Raji (cell line): ENCODE data around the gene CTNS.
A peak's percentile ranks its signal among the peaks of the same experiment; 100 is the strongest.

Experiments
- POLR2A ChIP-seq: IDR thresholded peaks from 2 replicates; pipeline ENCODE4 v1.6.1; 2011; ENCODE audit warnings: low read depth, low read length, control low read depth; ENCODE audit not compliant: insufficient read depth

Gene CTNS

GRCh38 chr17:3681565-3681964 lies 45.0 kb downstream of the CTNS start:
- no peak for TF ChIP-seq POLR2A

GRCh38 chr17:3682033-3682432 lies 45.5 kb downstream of the CTNS start:
- TF ChIP-seq POLR2A, result no peak

DNA sequence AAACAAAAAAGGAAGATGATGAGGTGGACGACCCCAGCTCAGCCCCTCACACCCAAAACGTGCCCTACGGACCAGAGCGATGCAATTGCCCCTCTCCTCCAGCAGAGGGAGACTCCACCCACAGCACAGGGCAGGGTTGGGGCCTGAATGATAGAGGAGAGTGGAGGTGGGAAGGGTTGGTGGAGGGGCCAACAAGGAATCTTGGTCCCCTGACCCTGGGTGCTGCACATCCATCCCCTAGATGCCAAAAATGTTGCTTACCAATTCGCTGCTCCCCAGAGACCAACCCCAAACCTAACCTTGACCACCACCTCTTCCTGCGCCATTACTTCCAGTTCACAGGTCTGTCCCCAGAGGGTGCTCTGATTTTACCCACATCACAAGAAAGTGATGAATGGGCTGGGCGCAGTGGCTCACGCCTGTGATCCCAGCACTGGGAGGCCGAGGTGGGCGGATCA lies 46.5 kb downstream of the CTNS start:
- no peak for TF ChIP-seq POLR2A

- TF ChIP-seq POLR2A, result no peak
These were observed 48.6 kb downstream of the CTNS start for GRCh38 chr17:3685174-3685573.

GRCh38 chr17:3688027-3688553 lies 51.5 kb downstream of the CTNS start:
- no peak for TF ChIP-seq POLR2A

DNA sequence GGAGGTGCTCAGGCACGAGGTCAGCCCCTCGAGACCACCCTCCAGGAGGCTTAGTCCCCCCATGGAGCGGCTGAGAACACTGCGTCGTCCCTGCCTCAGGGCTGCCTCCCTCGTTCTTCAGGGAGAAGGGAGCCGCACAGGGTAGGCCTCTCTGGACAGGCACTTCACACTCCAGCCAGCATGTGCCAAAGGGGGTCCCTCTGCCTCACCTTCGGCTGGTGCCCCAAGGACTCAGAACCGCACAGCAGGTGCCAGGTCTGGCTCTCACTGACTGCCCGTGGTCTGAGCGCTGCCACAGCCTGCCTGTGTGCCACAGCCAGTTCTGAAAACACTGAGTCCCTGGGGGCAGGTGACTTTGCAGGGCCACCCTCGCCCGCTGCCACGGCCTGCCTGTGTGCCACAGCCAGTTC lies 52.3 kb downstream of the CTNS start:
- no peak for TF ChIP-seq POLR2A

- TF ChIP-seq POLR2A, result no peak
These were observed 52.9 kb downstream of the CTNS start for GRCh38 chr17:3689262-3690093.

DNA sequence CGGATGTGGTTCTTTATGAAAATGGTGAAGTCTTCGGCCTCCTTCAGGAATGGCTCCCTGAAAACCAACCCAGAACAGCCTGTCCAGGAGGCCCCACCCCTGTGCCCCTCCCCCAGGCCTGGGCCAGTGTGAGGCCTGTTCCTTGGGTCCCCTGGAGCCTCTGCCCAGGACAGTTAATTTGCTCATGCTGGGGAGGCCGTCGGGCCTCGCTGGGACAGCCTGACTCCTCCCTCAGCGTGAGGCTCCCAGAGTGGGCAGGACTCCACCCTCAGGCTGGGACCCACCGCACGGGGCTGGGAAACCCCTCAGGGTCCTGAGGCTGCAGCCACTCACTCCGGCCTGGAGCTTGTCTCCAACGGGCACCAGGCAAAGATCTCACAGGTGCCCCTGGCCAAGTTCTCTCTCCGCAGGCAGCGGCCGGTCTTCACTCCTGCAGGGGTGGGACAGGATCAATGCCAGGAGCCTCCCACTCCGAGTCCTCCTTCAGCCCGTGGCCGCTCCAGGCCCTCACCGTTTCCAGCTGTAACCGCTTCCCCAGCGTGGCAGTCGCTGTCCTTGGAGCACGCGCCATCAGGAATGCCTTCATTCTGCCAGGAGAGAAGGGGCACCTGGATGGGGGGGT lies 53.6 kb downstream of the CTNS start:
- no peak for TF ChIP-seq POLR2A

- no peak for TF ChIP-seq POLR2A
These were observed 55.1 kb downstream of the CTNS start for GRCh38 chr17:3691617-3692067.

- TF ChIP-seq POLR2A, result no peak
These were observed 55.8 kb downstream of the CTNS start for GRCh38 chr17:3692346-3692745.

- 0 out of 2 replicates have a peak, but pooled peaks have one; percentile 12 for TF ChIP-seq POLR2A
These were observed 56.6 kb downstream of the CTNS start for GRCh38 chr17:3693141-3693540.

DNA sequence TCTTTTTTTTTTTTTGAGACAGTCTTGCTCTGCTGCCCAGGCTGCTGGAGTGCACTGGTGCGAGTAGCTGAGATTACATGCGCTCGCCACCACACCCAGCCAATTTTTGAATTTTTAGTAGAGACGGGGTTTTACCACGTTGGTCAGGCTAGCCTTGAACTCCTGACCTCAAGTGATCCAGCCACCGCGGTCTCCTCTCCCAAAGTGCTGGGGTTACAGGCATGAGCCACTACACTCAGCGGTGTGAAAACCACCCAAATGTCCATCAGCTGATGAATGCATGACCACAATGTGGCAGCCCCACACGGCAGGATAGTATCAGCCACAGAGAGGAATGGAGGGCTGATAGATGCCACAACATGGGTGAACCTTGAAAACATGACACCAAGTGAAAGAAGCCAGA lies 57.3 kb downstream of the CTNS start:
- peak; percentile 33; the same call in 1 of the 2 replicates for TF ChIP-seq POLR2A

- no peak for TF ChIP-seq POLR2A
These were observed 58.7 kb downstream of the CTNS start for GRCh38 chr17:3695129-3695722.

DNA sequence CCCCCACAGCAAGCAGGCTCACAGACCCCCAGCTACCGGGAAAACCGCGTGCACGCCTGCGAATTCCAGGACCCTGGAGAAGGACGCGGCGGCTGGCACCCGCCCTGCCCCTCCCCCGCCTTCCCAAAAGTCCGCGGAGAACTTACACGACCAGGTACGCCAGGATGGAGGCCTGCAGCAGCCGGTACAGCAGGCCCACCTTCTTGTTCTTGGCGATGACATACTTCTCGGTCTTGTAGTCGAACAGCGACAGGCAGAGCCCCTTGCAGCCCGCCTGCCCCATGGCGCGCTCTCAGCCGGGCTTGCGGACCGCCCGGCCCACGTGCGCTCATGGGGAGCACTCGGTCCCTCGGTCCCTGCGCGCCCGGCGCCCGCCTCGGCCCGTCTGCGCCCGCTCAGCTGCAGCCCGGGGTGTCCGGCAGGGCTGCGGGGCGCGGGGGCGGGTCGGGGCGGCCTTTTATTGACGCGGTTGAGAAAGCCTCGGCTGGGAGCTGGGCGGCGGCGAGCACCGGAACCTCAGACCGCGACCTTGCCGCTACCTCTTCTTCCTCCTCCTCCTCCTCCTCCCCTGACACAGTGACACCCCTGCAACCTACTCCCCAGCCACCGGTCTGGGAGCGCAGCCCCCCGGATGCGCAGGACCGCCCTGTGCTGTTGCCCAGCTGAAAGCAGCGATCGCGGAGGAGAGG lies 59.3 kb downstream of the CTNS start, which contains the start of gene P2RX5:
Gene P2RX5 (minus strand): TSS at position 433 of the 689 bp plus-strand sequence. CDS start 150 bp downstream, at position 283.
- TF ChIP-seq POLR2A, result peak; percentile 73

DNA sequence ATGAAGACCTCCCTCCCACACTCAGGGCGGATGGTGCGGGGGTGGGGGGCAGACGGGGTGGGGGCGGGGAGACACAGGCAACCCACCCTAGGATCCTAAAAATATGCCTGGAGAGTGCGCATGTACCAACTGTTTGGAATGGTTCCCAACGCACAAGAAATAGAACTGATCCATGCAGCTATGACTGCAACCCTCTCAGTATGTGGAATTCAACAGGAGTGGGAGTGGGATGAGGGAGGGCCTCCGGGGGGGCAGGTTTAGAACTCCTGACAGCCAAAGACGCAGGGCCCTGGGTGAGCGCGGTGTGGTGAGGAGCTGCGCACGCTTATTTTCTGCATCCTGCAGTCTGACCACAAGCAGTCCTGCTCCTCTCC lies 60.5 kb downstream of the CTNS start:
- TF ChIP-seq POLR2A, result no peak
